ENCODE data around the gene RNASE4. TPM values are rescaled to one million over a fixed set of nuclear protein-coding genes. Genes with fewer than 3 reads are reported as not detected.

Gene RNASE4
- total RNA-seq, 1 experiment from 2014 or later = 8.8 TPM

- H3K4me1 Mint-ChIP-seq (ENCODE audit: low read depth, unreplicated experiment) = no peaks in the 10 kb centered on the region
- POLR2A ChIA-PET = no interaction called here
- no peaks in the 10 kb centered on the region for H3K36me3 ChIP-seq (ENCODE audit: control insufficient read depth, insufficient read depth, low read length)
- H3K4me1 ChIP-seq = peaks cover 6% of the 10 kb centered on the region; the same call in 1 of the 2 replicates
- no peaks in the 10 kb centered on the region for H3K36me3 Mint-ChIP-seq (ENCODE audit: insufficient read depth, unreplicated experiment)
- no peaks in the 10 kb centered on the region for H3K9me3 ChIP-seq
- H3K27ac Mint-ChIP-seq (ENCODE audit: unreplicated experiment) = no peak overlapping the region
- TF ChIP-seq, protein P1, sequence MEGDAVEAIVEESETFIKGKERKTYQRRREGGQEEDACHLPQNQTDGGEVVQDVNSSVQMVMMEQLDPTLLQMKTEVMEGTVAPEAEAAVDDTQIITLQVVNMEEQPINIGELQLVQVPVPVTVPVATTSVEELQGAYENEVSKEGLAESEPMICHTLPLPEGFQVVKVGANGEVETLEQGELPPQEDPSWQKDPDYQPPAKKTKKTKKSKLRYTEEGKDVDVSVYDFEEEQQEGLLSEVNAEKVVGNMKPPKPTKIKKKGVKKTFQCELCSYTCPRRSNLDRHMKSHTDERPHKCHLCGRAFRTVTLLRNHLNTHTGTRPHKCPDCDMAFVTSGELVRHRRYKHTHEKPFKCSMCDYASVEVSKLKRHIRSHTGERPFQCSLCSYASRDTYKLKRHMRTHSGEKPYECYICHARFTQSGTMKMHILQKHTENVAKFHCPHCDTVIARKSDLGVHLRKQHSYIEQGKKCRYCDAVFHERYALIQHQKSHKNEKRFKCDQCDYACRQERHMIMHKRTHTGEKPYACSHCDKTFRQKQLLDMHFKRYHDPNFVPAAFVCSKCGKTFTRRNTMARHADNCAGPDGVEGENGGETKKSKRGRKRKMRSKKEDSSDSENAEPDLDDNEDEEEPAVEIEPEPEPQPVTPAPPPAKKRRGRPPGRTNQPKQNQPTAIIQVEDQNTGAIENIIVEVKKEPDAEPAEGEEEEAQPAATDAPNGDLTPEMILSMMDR (IDR thresholded peaks at IDR 0.05; ENCODE audit: insufficient read depth in 1 of 2, low read depth in 1 of 2, low read length in 1 of 2, severe bottlenecking in 1 of 2, unreplicated experiment in 1 of 2) = no peak
- CTCF ChIA-PET = no interaction called here
- intact Hi-C loops (cut with micrococcal nuclease; ENCODE audit: unreplicated experiment) = no loop called here
- no peaks in the 10 kb centered on the region for H3K27me3 ChIP-seq (replicated peaks; ENCODE audit: control insufficient read depth, insufficient read depth, low read length)
- H3K4me3 Mint-ChIP-seq (ENCODE audit: unreplicated experiment) = no peak overlapping the region
- no peak overlapping the region for H3K4me3 ChIP-seq (ENCODE audit: low read depth, low read length)
- no peak for DNase-seq
- H3K27me3 Mint-ChIP-seq (ENCODE audit: insufficient read depth, unreplicated experiment) = no peaks in the 10 kb centered on the region
- BruUV-seq (replicated peaks) = no TSS peak
- H3K9me3 Mint-ChIP-seq (ENCODE audit: unreplicated experiment) = no peaks in the 10 kb centered on the region
Observed at GRCh38 chr14:20667957-20668356, 16.4 kb upstream of the RNASE4 start.

GRCh38 chr14:20668969-20669368, 15.4 kb upstream of the RNASE4 start:
- Mint-ChIP-seq H3K4me1 (ENCODE audit: low read depth, unreplicated experiment) (no peaks in the 10 kb centered on the region), H3K4me3 (ENCODE audit: unreplicated experiment) (no peak overlapping the region), H3K36me3 (ENCODE audit: insufficient read depth, unreplicated experiment) (no peaks in the 10 kb centered on the region), H3K27me3 (ENCODE audit: insufficient read depth, unreplicated experiment) (no peaks in the 10 kb centered on the region), H3K27ac (ENCODE audit: unreplicated experiment) (no peak overlapping the region), H3K9me3 (ENCODE audit: unreplicated experiment) (no peaks in the 10 kb centered on the region)
- TF ChIP-seq, protein P1 (IDR thresholded peaks at IDR 0.05; ENCODE audit: insufficient read depth in 1 of 2, low read depth in 1 of 2, low read length in 1 of 2, severe bottlenecking in 1 of 2, unreplicated experiment in 1 of 2) = no peak
- BruUV-seq (replicated peaks) = no TSS peak
- no peaks in the 10 kb centered on the region for H3K36me3 ChIP-seq (ENCODE audit: control insufficient read depth, insufficient read depth, low read length)
- POLR2A ChIA-PET = no interaction called here
- peaks cover 6% of the 10 kb centered on the region; the same call in 1 of the 2 replicates for H3K4me1 ChIP-seq
- no peaks in the 10 kb centered on the region for H3K27me3 ChIP-seq (replicated peaks; ENCODE audit: control insufficient read depth, insufficient read depth, low read length)
- DNase-seq = no peak
- intact Hi-C loops (cut with micrococcal nuclease; ENCODE audit: unreplicated experiment) = no loop called here
- CTCF ChIA-PET = no interaction called here
- H3K9me3 ChIP-seq = no peaks in the 10 kb centered on the region
- H3K4me3 ChIP-seq (ENCODE audit: low read depth, low read length) = no peak overlapping the region

GRCh38 chr14:20671597-20672283, 12.6 kb upstream of the RNASE4 start:
- H3K27me3 ChIP-seq (replicated peaks; ENCODE audit: control insufficient read depth, insufficient read depth, low read length) = no peaks in the 10 kb centered on the region
- POLR2A ChIA-PET = no interaction called here
- Mint-ChIP-seq H3K27ac (ENCODE audit: unreplicated experiment) (no peak overlapping the region), H3K36me3 (ENCODE audit: insufficient read depth, unreplicated experiment) (no peaks in the 10 kb centered on the region), H3K27me3 (ENCODE audit: insufficient read depth, unreplicated experiment) (no peaks in the 10 kb centered on the region), H3K4me3 (ENCODE audit: unreplicated experiment) (no peak overlapping the region), H3K9me3 (ENCODE audit: unreplicated experiment) (no peaks in the 10 kb centered on the region), H3K4me1 (ENCODE audit: low read depth, unreplicated experiment) (no peaks in the 10 kb centered on the region)
- H3K4me3 ChIP-seq (ENCODE audit: low read depth, low read length) = no peak overlapping the region
- BruUV-seq (replicated peaks) = no TSS peak
- TF ChIP-seq, protein P1 (IDR thresholded peaks at IDR 0.05; ENCODE audit: insufficient read depth in 1 of 2, low read depth in 1 of 2, low read length in 1 of 2, severe bottlenecking in 1 of 2, unreplicated experiment in 1 of 2) = no peak
- DNase-seq = no peak
- no peaks in the 10 kb centered on the region for H3K4me1 ChIP-seq
- H3K9me3 ChIP-seq = no peaks in the 10 kb centered on the region
- no peaks in the 10 kb centered on the region for H3K36me3 ChIP-seq (ENCODE audit: control insufficient read depth, insufficient read depth, low read length)
- CTCF ChIA-PET = no interaction called here
- intact Hi-C loops (cut with micrococcal nuclease; ENCODE audit: unreplicated experiment) = no loop called here

Data from Caco-2 (cell line).